ENCODE data around the gene CACNA1C. TPM values are rescaled to one million over a fixed set of nuclear protein-coding genes. Genes with fewer than 3 reads are reported as not detected.
A peak's percentile ranks its signal among the peaks of the same experiment; 100 is the strongest.
"Not testable (repeated sequence)": the region's sequence is repeated elsewhere in the genome, so short reads cannot be mapped to it uniquely, and the experiment has no call there.

Gene CACNA1C
- total RNA-seq, 8 experiments from 2014 or later = 0.97 to 36.4 (median 5.1) TPM

DNA sequence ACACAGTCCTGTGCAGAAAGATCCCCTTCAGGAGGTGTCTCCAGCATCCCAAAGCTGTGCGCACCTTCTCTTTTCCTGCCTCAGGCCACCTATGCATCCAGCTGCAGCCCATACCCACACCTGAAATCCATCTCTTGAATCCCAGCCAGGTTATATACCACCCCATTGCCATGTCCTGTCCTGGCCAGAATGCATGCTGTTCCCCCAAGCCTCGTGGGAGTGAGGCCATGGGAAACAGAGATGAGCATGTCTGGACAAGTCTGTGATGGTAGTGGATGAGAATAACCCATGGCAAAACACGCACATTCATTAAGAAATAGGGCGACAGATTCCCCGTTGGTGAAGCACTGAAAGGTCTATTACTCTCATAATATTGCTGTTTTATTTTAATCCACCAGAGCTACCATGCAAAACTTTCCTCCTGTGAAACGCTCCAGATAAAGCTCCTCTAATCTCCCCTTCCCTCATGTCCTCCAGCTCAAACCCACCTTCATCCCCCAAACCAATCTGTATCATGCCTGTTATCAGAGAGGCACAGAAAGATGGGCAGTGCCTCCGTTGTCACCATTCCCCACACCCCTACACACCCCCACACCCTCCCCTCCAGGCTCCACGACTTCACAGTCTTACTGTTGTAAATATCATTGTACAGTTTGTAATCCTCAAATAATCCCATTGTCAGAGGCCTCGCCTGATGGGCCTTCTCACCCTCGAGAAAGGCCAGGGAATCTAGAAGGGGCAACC is 644.4 kb downstream of the CACNA1C start:
- no peak for ATAC-seq (replicated peaks in 6 of 8)
- H3K4me3 ChIP-seq = no peak overlapping the region
- no peak overlapping the region for H3K27ac ChIP-seq
- 58 to 100% (median 80%) methylated on average over 1 to 7 of the region's 10 CpGs; no CpG with 5 or more reads in 1 of the 10 experiments for WGBS, 10 experiments
- in situ Hi-C loops (cut with MboI; ENCODE audit: low pct_unique_long_range_greater_than_20kb in 2 of 9, low sequenced_read_pairs in 9 of 9, unreplicated experiment in 9 of 9) = loop anchor here in 1 of 9 experiments (25.0 kb wide), 1 partner anchor 90 kb away; the partner anchor contains the start of gene FKBP4
- H3K4me1 ChIP-seq (replicated peaks in 1 of 2) = no peaks in the 10 kb centered on the region

DNA sequence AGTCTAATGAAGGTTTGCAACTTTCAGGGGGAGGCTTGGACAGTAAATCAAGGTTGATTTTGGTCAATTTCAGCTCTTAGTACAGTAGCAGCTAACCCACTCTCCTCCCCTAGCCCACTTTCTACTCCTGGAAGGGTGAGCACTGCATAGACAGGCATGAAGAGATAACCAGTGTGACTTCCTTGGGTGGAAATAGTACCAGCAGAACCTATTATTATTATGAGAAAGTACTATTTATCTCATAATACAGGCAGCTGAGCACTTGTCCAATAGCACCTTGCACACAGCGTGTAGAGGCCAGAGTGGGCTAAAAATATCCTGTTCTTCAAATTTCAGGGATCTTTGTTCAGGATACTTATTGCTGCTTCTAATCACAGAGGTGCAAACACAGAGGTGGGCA is 645.8 kb downstream of the CACNA1C start:
- no peak overlapping the region for H3K4me3 ChIP-seq
- H3K27ac ChIP-seq = no peak overlapping the region
- WGBS, 10 experiments = 33 to 80% (median 60%) methylated on average over 1 of the region's 1 CpG; no CpG with 5 or more reads in 3 of the 10 experiments
- ATAC-seq (replicated peaks in 6 of 8) = no peak
- in situ Hi-C loops (cut with MboI; ENCODE audit: low pct_unique_long_range_greater_than_20kb in 2 of 9, low sequenced_read_pairs in 9 of 9, unreplicated experiment in 9 of 9) = loop anchor here in 1 of 9 experiments (25.0 kb wide), 1 partner anchor 89 kb away; the partner anchor contains the start of gene FKBP4
- no peaks in the 10 kb centered on the region for H3K4me1 ChIP-seq (replicated peaks in 1 of 2)

DNA sequence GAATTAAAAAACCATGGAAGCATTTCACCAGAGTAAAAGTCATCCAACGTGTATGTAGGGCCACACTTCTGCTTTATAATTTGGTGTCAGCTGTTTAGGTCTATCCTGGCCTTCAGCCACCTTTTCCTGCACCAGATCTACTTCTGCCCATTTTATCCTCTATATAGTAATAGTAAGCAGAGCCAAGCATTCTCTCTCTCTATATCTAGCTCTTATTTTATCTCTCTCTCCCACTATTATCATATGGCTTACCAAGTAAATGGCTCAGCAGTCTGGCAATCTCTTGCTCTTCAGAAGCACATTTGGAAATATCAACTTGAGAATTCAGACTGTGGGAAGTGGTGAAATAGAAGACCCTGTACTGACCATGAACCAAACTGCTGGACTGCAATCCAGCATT is 657.9 kb downstream of the CACNA1C start:
- Histone ChIP-seq H3K4me1 (replicated peaks in 1 of 2) (no peaks in the 10 kb centered on the region), H3K27ac (no peak overlapping the region), H3K4me3 (no peak overlapping the region)
- no peak for ATAC-seq (replicated peaks in 6 of 8)
- in situ Hi-C loops (cut with MboI; ENCODE audit: low pct_unique_long_range_greater_than_20kb in 2 of 9, low sequenced_read_pairs in 9 of 9, unreplicated experiment in 9 of 9) = no loop called here
- WGBS, 10 experiments = 0 to 33% (median 20%) methylated on average over 1 of the region's 1 CpG; no CpG with 5 or more reads in 5 of the 10 experiments

DNA sequence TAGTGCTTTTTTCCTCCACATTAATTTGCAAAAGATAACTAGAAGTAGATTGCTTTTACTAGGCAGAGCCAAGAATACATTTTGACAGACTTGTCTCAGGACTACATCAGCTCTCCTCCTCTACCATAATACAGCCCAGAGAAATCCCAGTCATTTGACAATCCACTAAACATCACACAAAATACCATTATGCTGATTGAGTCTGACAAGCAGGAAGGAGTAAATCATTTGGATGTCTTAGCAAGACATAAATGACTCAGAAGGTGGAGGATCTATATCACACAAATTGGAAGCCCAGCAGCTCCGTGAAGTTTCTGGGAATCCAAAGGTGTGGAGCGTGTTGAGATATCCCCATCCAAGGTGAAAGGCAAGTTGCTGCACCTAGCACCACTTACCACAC is 666.6 kb downstream of the CACNA1C start:
- Histone ChIP-seq H3K27ac (no peak overlapping the region), H3K4me3 (no peak overlapping the region), H3K4me1 (replicated peaks in 1 of 2) (no peaks in the 10 kb centered on the region)
- WGBS, 10 experiments = 40 to 80% methylated on average over 1 of the region's 2 CpGs; no CpG with 5 or more reads in 8 of the 10 experiments
- ATAC-seq (replicated peaks in 6 of 8) = peak in 5 of 8 experiments; percentile 32 to 81 (median 50)
- in situ Hi-C loops (cut with MboI; ENCODE audit: low pct_unique_long_range_greater_than_20kb in 2 of 9, low sequenced_read_pairs in 9 of 9, unreplicated experiment in 9 of 9) = no loop called here

DNA sequence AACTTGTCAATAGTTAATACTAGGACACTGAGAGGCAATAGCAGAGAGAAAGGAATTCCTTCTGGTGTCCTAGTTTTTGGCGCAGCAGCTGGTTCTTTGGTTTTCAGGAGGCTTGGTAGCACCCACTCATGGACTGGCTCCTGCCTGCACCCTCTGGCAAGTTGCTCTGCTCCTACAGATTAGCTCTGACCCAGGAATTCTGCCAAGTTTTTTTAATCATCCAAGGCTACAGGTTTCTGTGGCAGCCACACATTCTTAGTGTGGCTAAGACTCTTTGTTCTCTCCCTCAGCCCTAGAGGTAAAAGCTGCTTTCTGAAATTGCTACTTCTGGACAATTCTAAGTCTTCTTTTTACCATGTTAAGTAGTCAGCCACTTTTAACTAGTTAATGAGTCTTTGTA is 670.0 kb downstream of the CACNA1C start:
- in situ Hi-C loops (cut with MboI; ENCODE audit: low pct_unique_long_range_greater_than_20kb in 2 of 9, low sequenced_read_pairs in 9 of 9, unreplicated experiment in 9 of 9) = no loop called here
- Histone ChIP-seq H3K4me1 (replicated peaks in 1 of 2) (no peaks in the 10 kb centered on the region), H3K27ac (no peak overlapping the region), H3K4me3 (no peak overlapping the region)
- WGBS, 10 experiments = 80 to 100% (median 86%) methylated on average over 1 of the region's 1 CpG; no CpG with 5 or more reads in 7 of the 10 experiments
- no peak for ATAC-seq (replicated peaks in 6 of 8)

DNA sequence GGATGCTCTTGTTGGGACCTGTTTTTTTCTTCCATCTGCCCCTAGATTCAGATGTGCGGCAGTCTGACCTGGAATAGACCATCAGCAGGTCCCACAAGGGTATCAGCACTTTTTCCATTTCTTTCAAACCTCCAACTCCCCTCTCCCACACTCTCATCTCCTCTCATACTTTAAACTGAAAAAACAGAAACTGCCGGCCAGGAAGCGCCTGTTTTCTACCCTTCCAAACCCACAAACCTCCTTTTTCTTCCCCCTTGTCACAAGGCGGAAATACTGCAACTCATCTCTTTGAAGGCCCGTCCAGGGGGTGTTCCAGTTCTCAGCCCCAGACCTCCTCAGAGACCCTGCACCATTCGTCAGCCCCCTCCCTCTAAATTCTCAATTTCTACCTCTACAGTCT is 679.5 kb downstream of the CACNA1C start:
- H3K4me3 ChIP-seq = no peak overlapping the region
- 27 to 71% (median 49%) methylated on average over 1 to 6 of the region's 6 CpGs; no CpG with 5 or more reads in 3 of the 10 experiments for WGBS, 10 experiments
- no peak overlapping the region for H3K27ac ChIP-seq
- ATAC-seq (replicated peaks in 6 of 8) = no peak
- H3K4me1 ChIP-seq (replicated peaks in 1 of 2) = no peaks in the 10 kb centered on the region
- in situ Hi-C loops (cut with MboI; ENCODE audit: low pct_unique_long_range_greater_than_20kb in 2 of 9, low sequenced_read_pairs in 9 of 9, unreplicated experiment in 9 of 9) = loop anchor here in 1 of 9 experiments (10.0 kb wide), 1 partner anchor 53 kb away; no protein-coding TSS in a partner anchor

DNA sequence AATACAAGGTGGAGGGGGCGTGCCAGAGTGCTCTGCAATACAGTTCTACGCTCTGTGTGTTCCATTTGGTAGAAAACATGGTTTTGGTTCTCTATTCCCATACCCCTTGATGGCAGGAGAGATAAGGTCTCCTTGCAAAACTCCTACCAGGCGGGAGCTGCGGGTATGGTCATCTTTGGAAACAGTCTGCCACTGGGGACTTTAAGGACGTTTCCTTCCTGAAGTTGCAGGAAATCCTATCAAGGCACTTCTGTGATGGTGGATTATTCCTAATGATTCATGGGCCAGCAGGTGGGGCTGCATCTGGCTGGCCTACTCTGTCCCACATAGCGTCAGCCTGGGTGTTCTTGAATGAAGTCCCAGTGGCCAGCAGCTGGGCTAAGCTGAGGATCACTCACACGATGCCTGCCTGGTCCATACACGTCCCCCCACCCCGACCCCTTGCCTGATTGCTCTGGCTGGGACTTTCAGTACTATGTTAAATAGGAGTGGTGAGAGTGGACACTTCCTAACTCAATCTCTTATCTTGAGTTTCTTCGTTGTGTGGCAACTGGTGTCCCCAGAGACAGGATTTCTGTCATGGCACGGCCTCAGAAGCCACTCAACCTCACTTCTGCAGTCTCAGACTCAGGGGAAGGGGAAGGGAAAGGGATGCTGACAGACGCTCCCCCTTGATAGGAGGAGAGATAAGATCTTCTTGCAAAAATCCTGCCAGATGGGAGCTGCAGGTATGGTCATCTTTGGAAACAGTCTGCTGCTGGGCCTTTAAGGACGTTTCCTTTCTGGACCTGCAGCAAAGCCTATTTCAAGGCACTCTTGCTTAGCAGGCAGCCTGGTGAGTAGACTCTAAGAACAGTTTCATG is 680.9 kb downstream of the CACNA1C start:
- ATAC-seq (replicated peaks in 6 of 8) = peak in 1 of 8 experiments; percentile 37
- Histone ChIP-seq H3K4me3 (no peak overlapping the region), H3K27ac (no peak overlapping the region), H3K4me1 (replicated peaks in 1 of 2) (no peaks in the 10 kb centered on the region)
- in situ Hi-C loops (cut with MboI; ENCODE audit: low pct_unique_long_range_greater_than_20kb in 2 of 9, low sequenced_read_pairs in 9 of 9, unreplicated experiment in 9 of 9) = loop anchor here in 1 of 9 experiments (10.0 kb wide), 1 partner anchor 51 kb away; no protein-coding TSS in a partner anchor
- WGBS, 10 experiments = 0 to 67% (median 44%) methylated on average over 1 to 13 of the region's 13 CpGs; no CpG with 5 or more reads in 1 of the 10 experiments

DNA sequence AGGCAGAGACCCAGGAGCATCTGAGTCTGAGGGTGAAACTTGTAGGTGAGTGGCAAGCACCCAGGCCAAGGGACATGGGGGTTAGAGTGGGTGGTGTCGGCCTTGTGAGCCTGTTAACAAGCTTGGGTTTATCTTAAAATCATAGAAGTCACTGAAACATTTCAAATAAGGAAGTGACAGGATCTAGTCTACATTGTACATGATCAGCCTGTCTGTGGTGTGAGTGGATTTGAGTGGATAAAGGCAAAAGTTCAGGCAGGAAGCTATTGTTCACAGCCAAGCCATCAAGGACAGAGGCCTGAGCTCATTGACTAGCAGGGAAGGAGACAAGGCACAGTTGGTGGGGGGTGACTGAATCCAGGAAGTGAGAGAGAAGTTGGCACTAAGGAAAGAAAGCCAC is 682.6 kb downstream of the CACNA1C start:
- no peak for ATAC-seq (replicated peaks in 6 of 8)
- WGBS, 10 experiments = 0 to 83% (median 60%) methylated on average over 1 of the region's 1 CpG; no CpG with 5 or more reads in 7 of the 10 experiments
- in situ Hi-C loops (cut with MboI; ENCODE audit: low pct_unique_long_range_greater_than_20kb in 2 of 9, low sequenced_read_pairs in 9 of 9, unreplicated experiment in 9 of 9) = loop anchor here in 1 of 9 experiments (10.0 kb wide), 1 partner anchor 49 kb away; no protein-coding TSS in a partner anchor
- Histone ChIP-seq H3K4me1 (replicated peaks in 1 of 2) (no peaks in the 10 kb centered on the region), H3K27ac (no peak overlapping the region), H3K4me3 (no peak overlapping the region)

DNA sequence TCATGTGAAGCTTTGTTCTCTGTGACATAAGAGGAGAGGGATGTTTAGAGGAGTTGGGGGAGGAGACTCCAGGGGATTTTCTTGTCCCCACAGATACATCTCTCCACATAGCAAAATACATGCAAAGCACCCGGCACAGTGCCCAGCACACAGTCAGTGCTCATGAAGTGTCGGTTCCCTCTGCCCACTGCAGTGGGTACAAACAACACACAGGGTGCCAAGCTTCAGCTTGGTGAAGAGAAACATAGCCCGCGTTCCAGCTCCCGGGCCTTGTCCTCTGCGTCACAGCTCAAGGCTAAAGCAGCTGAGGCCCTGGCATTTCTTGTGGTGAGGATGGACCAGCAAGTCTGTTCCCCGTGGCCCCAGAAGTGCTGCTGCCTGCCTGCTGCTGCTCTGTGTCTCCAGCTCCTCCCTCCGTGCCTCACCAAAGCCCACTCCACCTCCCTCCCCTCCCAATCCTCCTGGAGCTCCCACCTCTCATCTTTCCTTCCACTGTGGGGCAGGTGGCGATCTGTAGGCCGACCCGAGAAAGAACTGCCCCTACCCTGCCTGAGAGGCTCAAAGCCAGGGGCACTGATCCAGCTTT is 685.0 kb downstream of the CACNA1C start:
- Histone ChIP-seq H3K4me1 (replicated peaks in 1 of 2) (no peaks in the 10 kb centered on the region), H3K4me3 (no peak overlapping the region), H3K27ac (no peak overlapping the region)
- ATAC-seq (replicated peaks in 6 of 8) = no peak
- 40 to 100% (median 73%) methylated on average over 1 to 3 of the region's 11 CpGs; no CpG with 5 or more reads in 7 of the 10 experiments for WGBS, 10 experiments
- in situ Hi-C loops (cut with MboI; ENCODE audit: low pct_unique_long_range_greater_than_20kb in 2 of 9, low sequenced_read_pairs in 9 of 9, unreplicated experiment in 9 of 9) = loop anchor here in 1 of 9 experiments (10.0 kb wide), 1 partner anchor 47 kb away; no protein-coding TSS in a partner anchor

DNA sequence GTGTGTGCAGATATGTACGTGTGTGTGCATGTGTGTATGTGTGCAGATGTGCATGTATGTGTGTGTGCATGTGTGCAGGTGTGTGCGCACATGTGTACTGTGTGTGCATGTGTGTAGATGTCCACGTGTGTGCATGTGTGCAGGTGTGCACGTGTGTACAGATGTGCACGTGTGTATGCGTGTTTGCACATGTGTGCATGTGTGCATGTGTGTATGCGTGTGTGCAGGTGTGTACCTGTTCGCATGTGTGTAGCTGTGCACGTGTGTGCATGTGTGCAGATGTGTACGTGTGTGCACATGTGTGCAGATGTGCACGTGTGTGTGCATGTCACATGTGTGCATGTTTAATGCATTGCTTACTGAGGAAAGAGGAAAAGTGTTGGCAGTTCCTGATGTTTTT is 686.3 kb downstream of the CACNA1C start:
- H3K4me1 ChIP-seq (replicated peaks in 1 of 2) = no peaks in the 10 kb centered on the region
- no peak overlapping the region for H3K4me3 ChIP-seq
- 0 to 60% (median 35%) methylated on average over 2 to 7 of the region's 11 CpGs; no CpG with 5 or more reads in 5 of the 10 experiments for WGBS, 10 experiments
- in situ Hi-C loops (cut with MboI; ENCODE audit: low pct_unique_long_range_greater_than_20kb in 2 of 9, low sequenced_read_pairs in 9 of 9, unreplicated experiment in 9 of 9) = loop anchor here in 1 of 9 experiments (10.0 kb wide), 1 partner anchor 46 kb away; no protein-coding TSS in a partner anchor
- no peak overlapping the region for H3K27ac ChIP-seq
- ATAC-seq (replicated peaks in 6 of 8) = no peak

DNA sequence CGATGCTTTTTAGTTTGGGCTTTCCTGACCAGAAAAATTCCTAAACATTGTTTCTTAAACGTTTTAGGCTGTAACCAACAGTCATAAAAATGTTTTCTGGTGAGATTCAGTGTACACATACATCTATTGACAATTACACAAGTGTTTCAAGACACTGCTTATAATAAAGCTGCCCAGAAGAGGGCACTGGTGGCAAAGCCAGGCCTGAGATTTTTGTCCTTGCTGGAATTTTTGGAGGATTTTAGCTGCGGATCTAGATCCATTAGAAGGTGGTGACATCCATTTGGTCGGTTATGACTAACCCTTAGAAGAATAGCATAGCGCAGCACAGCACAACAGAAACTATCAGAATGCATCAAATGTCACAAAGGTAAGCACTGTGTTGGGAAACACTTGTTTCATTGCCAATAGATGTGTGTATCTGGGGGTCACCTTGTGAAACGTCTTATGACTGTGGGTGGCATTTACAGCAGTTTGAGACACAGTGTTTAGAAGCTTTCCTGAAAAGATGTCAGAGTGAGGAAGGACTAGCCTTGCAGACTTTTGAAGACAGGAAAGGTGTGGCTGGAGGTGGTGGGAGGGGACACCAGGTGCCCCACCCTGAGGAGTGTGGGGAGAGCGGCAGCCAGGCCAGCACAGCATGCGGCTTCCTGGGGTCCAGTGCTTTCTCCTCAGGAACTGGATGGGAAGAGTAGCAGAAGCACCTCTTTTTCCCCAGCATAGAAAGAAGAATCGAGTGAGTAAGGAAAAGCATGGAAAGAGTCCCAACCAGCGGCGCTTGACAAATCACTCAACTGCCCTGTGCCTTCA is 687.2 kb downstream of the CACNA1C start:
- in situ Hi-C loops (cut with MboI; ENCODE audit: low pct_unique_long_range_greater_than_20kb in 2 of 9, low sequenced_read_pairs in 9 of 9, unreplicated experiment in 9 of 9) = loop anchor here in 1 of 9 experiments (10.0 kb wide), 1 partner anchor 45 kb away; no protein-coding TSS in a partner anchor
- 0 to 45% (median 29%) methylated on average over 1 to 8 of the region's 11 CpGs; no CpG with 5 or more reads in 2 of the 10 experiments for WGBS, 10 experiments
- no peaks in the 10 kb centered on the region for H3K4me1 ChIP-seq (replicated peaks in 1 of 2)
- no peak overlapping the region for H3K27ac ChIP-seq
- H3K4me3 ChIP-seq = no peak overlapping the region
- ATAC-seq (replicated peaks in 6 of 8) = peak in 5 of 8 experiments; percentile 25 to 81 (median 62)

DNA sequence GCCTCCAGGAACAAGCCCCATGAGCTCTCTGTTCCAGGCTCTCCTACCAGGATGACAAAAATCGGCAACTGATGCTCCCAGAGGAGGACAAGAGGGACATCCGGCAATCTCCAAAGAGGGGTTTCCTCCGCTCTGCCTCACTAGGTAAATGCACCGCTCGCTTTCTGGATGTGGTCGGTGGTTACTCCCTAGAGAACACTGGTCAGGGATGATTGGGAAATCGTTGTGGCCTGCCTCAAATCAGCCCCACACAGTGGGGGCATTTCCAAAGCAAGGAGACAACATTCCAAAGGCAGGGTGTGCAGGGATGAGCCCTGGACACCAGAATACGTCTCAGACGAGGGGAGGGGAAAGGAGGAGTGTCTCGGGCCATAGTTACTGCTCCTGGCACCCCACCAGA is 689.2 kb downstream of the CACNA1C start:
- in situ Hi-C loops (cut with MboI; ENCODE audit: low pct_unique_long_range_greater_than_20kb in 2 of 9, low sequenced_read_pairs in 9 of 9, unreplicated experiment in 9 of 9); H3K4me3 ChIP-seq; ATAC-seq (replicated peaks in 6 of 8); H3K4me1 ChIP-seq (replicated peaks in 1 of 2); H3K27ac ChIP-seq: not testable (repeated sequence)
- WGBS, 10 experiments = no CpG with 5 or more reads among the region's 10 CpGs
